HEK293T (cell line): ENCODE results near the gene CLCN4.

Experiments
- CTCF ChIA-PET: fragments of 350-600 bp; formaldehyde crosslinking; extraction: SDS; loops from one replicate; lab custom pipeline; 2021; ENCODE audit warnings: antibody characterized with exemption, inconsistent platforms; lab: Yijun Ruan, JAX
- POLR2A ChIA-PET: fragments of 350-600 bp; formaldehyde crosslinking; extraction: SDS; loops from one replicate; lab custom pipeline; 2020; ENCODE audit warnings: antibody characterized with exemption, inconsistent platforms; lab: Yijun Ruan, JAX
- DNase-seq: peaks from one replicate; pipeline ENCODE4 v3.0.0; 2012; ENCODE audit warnings: mixed read lengths; ENCODE audit errors: extremely low spot score
- ARNT ChIP-seq: fragments of 450-650 bp; IDR thresholded peaks from 2 replicates; pipeline ENCODE4 v1.6.1; 2017; ENCODE audit warnings: mild to moderate bottlenecking
- BHLHE40 ChIP-seq: fragments of 450-650 bp; IDR thresholded peaks from 2 replicates; pipeline ENCODE4 v1.6.1; 2016; ENCODE audit warnings: mild to moderate bottlenecking, moderate library complexity, borderline replicate concordance
- CTBP1 ChIP-seq: fragments of 450-650 bp; IDR thresholded peaks from 2 replicates; pipeline ENCODE4 v1.6.1; 2016; ENCODE audit warnings: borderline replicate concordance
- ELF4 ChIP-seq: fragments of 450-650 bp; IDR thresholded peaks from 2 replicates; pipeline ENCODE4 v1.6.1; 2017; ENCODE audit warnings: antibody characterized with exemption
- FOXA1 ChIP-seq: fragments of 450-650 bp; IDR thresholded peaks from 2 replicates; pipeline ENCODE4 v1.6.1; 2016; ENCODE audit warnings: mild to moderate bottlenecking
- FOXK2 ChIP-seq: fragments of 450-650 bp; IDR thresholded peaks from 2 replicates; pipeline ENCODE4 v1.6.1; 2016; ENCODE audit warnings: mild to moderate bottlenecking
- FOXM1 ChIP-seq: fragments of 450-650 bp; IDR thresholded peaks from 2 replicates; pipeline ENCODE4 v1.6.1; 2017; ENCODE audit warnings: mild to moderate bottlenecking, borderline replicate concordance
- HDGF ChIP-seq: fragments of 450-650 bp; IDR thresholded peaks from 2 replicates; pipeline ENCODE4 v1.6.1; 2017; ENCODE audit warnings: antibody characterized with exemption, borderline replicate concordance
- L3MBTL2 ChIP-seq: fragments of 450-650 bp; conservative IDR thresholded peaks from 2 replicates; pipeline ENCODE4 v1.6.1; 2016; ENCODE audit warnings: mild to moderate bottlenecking
- LEF1 ChIP-seq: fragments of 450-650 bp; IDR thresholded peaks from 2 replicates; pipeline ENCODE4 v1.6.1; 2017; ENCODE audit warnings: mild to moderate bottlenecking, borderline replicate concordance
- NFRKB ChIP-seq: fragments of 450-650 bp; IDR thresholded peaks from 2 replicates; pipeline ENCODE4 v1.6.1; 2016; ENCODE audit warnings: mild to moderate bottlenecking, moderate library complexity
- PKNOX1 ChIP-seq: fragments of 450-650 bp; IDR thresholded peaks from 2 replicates; pipeline ENCODE4 v1.6.1; 2016
- SP1 ChIP-seq: fragments of 450-650 bp; IDR thresholded peaks from 2 replicates; pipeline ENCODE4 v1.6.1; 2017
- SUZ12 ChIP-seq: fragments of 450-650 bp; IDR thresholded peaks from 2 replicates; pipeline ENCODE4 v1.6.1; 2016; ENCODE audit warnings: mild to moderate bottlenecking
- TARDBP ChIP-seq: fragments of 450-650 bp; IDR thresholded peaks from 2 replicates; pipeline ENCODE4 v1.6.1; 2016
- ZNF384 ChIP-seq: fragments of 450-650 bp; IDR thresholded peaks from 2 replicates; pipeline ENCODE4 v1.6.1; 2016

CLCN4 gene

GRCh38 chrX:10197279-10198210 lies 40.8 kb downstream of the CLCN4 start:
- ChIA-PET POLR2A (no interaction called here), CTCF (no interaction called here)
- DNase-seq: no peak
- TF ChIP-seq ELF4: no peak
- TF ChIP-seq ARNT: no peak
- TF ChIP-seq PKNOX1: no peak
- TF ChIP-seq SUZ12: no peak
- no peak for TF ChIP-seq BHLHE40
- TF ChIP-seq SP1: no peak

GRCh38 chrX:10198254-10198653 lies 41.5 kb downstream of the CLCN4 start:
- TF ChIP-seq SP1 (no peak), HDGF (no peak), NFRKB (no peak), ELF4 (no peak), TARDBP (no peak), LEF1 (no peak), PKNOX1 (no peak), SUZ12 (no peak), L3MBTL2 (no peak), FOXA1 (no peak), FOXM1 (no peak), BHLHE40 (no peak), ARNT (no peak)
- CTCF ChIA-PET: interaction anchor here (1.4 kb wide), 1 partner anchor 8 kb away, joined by 6 read pairs; no protein-coding TSS in a partner anchor
- DNase-seq: no peak
- POLR2A ChIA-PET: no interaction called here

GRCh38 chrX:10199212-10199611 lies 42.4 kb downstream of the CLCN4 start:
- TF ChIP-seq L3MBTL2 (no peak), SUZ12 (no peak), HDGF (no peak)
- ChIA-PET POLR2A (no interaction called here), CTCF (interaction anchor here (1.4 kb wide), 1 partner anchor 9 kb away, joined by 6 read pairs; no protein-coding TSS in a partner anchor)
- DNase-seq: no peak

- DNase-seq: no peak
- ChIA-PET CTCF (no interaction called here), POLR2A (no interaction called here)
- no peak for TF ChIP-seq FOXK2
- TF ChIP-seq HDGF: no peak
- TF ChIP-seq SUZ12: no peak
- no peak for TF ChIP-seq L3MBTL2
- TF ChIP-seq FOXM1: no peak
- no peak for TF ChIP-seq SP1
- TF ChIP-seq TARDBP: no peak
These were observed 46.8 kb downstream of the CLCN4 start for GRCh38 chrX:10203617-10204016.

- TF ChIP-seq NFRKB (no peak), BHLHE40 (no peak), L3MBTL2 (no peak), SUZ12 (no peak), FOXM1 (no peak), CTBP1 (no peak), ZNF384 (no peak), LEF1 (no peak), FOXK2 (no peak), FOXA1 (no peak)
- ChIA-PET POLR2A (no interaction called here), CTCF (no interaction called here)
- no peak for DNase-seq
These were observed 49.5 kb downstream of the CLCN4 start for GRCh38 chrX:10206317-10206716.

GRCh38 chrX:10208281-10208856 lies 51.6 kb downstream of the CLCN4 start:
- POLR2A ChIA-PET: no interaction called here
- DNase-seq: no peak
- CTCF ChIA-PET: no interaction called here
- TF ChIP-seq L3MBTL2 (no peak), SP1 (no peak), FOXM1 (no peak), HDGF (no peak), ARNT (no peak), NFRKB (no peak), LEF1 (no peak), ELF4 (no peak), FOXA1 (no peak), PKNOX1 (no peak), ZNF384 (no peak), SUZ12 (no peak), CTBP1 (no peak), BHLHE40 (no peak), TARDBP (no peak), FOXK2 (no peak)
